Limb (tissue), 2 donors: ENCODE data around the gene PCSK9.

ENCODE experiments used
- DNase-seq, 2 donors: peaks; one replicate each; pipeline ENCODE4 v3.0.0-alpha.2; 2016; ENCODE audit errors: extremely low spot score in 2 of 2

PCSK9 gene

DNA sequence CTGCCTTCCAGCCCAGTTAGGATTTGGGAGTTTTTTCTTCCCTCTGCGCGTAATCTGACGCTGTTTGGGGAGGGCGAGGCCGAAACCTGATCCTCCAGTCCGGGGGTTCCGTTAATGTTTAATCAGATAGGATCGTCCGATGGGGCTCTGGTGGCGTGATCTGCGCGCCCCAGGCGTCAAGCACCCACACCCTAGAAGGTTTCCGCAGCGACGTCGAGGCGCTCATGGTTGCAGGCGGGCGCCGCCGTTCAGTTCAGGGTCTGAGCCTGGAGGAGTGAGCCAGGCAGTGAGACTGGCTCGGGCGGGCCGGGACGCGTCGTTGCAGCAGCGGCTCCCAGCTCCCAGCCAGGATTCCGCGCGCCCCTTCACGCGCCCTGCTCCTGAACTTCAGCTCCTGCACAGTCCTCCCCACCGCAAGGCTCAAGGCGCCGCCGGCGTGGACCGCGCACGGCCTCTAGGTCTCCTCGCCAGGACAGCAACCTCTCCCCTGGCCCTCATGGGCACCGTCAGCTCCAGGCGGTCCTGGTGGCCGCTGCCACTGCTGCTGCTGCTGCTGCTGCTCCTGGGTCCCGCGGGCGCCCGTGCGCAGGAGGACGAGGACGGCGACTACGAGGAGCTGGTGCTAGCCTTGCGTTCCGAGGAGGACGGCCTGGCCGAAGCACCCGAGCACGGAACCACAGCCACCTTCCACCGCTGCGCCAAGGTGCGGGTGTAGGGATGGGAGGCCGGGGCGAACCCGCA lies at the start of gene PCSK9:
Gene PCSK9, plus strand, starts transcription at position 207 of the 741 bp plus-strand sequence. Its CDS starts 290 bp downstream, at position 497.
- DNase-seq: peak; percentile 40 to 77

DNA sequence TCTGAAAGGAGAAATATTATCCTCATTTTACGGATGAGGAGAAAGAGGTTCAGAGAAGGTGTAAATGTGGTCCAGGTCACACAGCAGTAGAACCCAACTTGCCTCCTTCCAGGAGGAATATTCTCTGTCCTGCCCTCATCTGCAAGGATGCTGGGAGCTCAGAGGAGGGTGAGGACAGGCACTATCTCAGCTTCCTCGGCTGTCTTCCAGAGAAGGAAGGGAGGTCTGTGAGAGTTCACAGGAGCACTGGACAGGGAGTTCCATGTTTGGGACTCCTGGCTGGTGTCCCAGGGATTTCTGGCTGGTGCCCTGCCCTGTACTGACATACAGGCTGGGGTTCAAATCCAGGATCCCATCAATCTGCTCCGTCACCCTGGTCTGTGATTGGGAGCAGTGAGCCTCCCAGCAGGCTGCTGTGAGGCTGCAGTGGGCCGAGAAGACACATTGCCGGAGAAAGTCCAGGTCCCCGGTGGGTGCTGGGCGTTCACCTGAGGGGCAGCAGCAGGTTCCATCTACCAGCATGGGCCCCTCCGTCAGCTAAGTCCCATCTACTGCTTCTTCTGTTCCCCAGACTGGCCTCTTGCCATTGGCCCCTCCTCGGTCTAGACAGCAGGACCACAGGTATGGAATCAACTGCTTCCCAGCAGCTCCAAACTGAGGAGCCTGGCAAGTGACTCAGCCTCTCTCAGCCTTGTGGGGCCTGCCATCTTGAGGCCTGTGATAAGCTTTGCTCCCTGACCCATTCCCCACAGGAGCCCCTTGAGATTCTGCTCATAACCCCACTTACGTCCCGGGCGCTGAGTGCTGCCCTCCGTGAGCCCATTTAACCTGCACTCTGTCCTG lies 49.2 kb upstream of the PCSK9 start:
- DNase-seq: no peak

DNA sequence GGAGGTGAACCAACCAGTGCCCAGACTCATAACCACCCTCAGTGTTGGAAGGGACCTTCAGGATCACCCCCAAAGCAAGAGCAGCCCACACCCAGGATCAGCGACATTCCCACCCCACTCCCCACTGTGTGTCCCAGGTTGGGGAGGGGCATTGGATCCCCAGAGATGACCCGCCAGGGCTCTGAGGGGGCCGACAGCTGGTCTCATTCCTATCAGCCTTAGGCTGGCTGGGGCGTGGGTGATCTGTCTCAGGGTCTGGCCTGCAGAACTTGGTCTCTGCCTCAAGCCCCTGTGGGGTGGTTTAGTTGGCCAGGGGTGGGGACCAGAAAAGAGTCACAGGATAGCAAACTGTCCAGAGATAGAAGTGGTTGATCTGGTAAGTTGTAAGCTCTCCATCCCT lies 48.4 kb upstream of the PCSK9 start:
- no peak for DNase-seq

DNA sequence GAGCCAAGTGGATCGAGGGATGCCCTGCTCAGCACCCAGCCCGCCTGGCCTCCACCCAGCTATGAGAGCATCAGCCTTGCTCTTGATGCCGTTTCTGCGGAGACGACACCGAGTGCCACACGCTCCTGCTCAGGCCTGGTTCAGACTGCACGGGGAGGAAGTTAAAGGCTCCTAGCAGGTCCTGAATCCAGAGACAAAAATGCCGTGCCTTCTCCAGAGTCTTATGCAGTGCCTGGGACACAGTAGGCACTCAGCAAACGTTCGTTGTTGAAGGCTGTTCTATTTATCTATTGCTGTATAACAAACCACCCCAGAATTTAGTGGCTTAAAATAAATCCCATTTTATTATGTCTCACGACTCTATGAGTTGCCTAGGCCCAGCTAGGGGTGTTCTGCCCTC lies 47.4 kb upstream of the PCSK9 start:
- DNase-seq: no peak

DNA sequence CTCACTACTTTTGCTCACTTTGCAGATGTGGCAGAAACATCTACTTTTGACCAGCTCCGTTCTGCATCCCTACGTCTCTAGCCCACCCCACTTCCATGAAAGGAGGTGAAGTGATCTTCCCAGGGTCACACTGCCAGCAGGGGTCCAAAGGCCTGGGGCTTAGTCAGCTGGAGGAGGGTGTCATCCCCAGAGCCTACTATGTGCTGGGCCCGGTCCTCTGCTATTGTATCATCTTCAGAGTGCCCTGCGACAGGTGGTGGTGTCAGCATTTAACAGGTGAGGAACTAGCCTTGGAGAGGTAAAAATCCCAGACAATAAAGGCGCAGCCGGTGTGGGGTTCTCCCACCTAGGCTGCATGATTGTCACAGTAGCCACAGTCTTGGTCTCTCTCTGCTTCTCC lies 46.2 kb upstream of the PCSK9 start:
- no peak for DNase-seq

DNA sequence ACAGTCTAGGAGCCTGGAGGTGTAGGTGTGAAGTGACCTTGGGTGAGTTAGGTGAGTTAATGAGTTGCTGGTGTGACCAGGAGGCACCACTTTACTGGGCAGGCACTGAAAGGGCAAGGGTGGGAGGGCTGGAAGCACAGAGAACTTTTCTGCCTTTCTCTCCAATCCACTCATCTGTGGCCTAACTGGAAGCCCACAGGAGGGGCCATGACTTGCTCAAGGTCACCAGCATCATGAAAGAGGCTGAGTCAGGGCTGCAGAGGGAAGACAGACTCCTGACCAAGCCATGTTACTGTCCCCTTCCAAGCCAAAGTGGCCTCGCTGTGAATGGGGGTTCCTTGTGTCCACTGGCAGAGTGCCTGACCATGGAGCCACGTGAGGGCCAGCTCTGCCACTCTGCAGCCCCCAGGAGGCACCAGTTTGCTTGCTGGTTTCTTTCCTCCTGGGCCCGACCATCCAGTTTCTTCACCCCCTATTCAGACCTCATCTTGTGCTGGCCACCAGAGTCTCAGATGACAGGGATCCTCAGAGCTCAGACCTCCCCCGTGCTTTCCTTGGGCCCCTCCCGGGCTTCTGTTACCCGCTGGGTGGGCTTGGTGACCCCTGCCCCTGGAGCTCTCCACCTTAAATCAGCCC lies 44.9 kb upstream of the PCSK9 start:
- DNase-seq: no peak

DNA sequence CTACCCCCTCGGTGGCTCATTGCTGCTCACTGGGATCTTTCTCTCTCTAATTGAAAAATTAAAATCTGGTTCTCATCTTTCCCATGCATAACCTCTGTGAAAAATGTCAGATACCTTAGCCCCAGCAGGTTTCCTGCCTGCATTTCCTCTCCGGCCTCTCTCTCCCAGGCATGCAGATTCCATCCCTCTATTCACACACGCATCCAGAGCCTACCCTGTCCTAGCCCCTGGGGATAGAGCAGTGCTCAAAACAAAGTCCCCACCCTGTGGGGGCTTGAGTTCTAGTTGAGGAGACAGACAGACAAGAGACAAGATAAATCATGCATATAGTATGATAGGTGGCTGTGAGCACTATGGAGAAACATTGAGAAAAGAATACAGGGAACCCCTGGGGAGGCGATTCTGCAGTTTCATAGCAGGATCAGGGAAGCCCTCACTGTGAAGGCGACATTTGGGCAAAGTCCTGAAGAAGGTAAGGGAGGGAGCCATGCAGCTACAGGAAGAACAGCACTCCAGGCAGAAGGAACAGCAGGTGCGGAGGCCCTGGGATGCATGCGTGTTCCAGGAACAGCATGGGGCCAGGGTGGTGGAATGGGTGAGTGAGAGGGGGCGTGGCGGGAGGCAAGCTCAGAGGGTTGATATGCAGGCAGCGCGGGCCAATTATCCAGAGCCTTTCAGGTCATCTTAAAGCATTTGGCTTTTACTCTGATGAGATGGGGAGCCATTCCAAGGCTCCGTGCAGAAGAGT lies 44.2 kb upstream of the PCSK9 start:
- no peak for DNase-seq

DNA sequence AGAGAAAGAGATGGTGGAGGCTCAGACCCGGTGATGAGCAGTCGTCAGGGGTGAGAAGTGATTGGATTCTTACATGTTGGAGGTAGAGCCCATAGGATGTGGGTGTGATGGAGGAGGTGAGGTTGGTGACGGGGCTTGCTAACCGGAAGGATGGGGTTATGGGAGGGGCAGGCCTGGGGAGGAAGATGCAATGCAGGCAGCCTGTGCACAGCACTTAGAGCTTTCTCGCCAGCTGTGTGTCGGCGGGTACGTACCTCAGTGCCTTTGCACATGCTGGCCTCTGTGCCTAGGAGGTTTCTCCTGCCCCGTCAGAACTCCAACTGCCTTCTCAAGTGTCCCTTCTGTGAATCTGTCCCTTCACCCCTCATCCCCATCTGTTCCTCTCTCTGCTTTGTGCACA lies 43.5 kb upstream of the PCSK9 start:
- no peak for DNase-seq

DNA sequence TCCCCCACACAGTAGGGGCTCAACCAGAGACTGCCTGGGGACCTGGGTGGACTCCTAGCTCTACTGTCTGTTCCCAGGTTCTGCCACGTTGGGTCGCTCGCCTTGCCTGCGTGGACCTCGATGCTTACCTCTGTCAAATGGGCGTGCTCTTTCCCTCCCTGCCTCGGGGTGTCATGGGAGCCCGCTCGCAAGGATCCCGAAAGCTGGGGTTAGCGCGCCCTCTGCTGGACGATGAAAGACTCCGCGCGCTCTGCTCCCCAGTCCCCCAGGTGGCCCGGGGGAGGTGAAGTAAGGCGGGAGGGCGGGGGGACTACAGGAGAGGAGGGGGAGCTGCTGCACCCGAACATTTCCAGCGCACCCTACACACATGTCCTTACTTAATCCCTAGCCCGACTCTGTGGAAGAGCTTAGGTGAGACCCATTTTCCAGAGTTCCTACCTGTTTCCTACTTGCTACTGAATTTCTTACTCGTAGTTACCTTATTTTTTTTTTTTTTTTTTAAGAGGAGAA lies 42.9 kb upstream of the PCSK9 start:
- peak; percentile 36 to 80 for DNase-seq

DNA sequence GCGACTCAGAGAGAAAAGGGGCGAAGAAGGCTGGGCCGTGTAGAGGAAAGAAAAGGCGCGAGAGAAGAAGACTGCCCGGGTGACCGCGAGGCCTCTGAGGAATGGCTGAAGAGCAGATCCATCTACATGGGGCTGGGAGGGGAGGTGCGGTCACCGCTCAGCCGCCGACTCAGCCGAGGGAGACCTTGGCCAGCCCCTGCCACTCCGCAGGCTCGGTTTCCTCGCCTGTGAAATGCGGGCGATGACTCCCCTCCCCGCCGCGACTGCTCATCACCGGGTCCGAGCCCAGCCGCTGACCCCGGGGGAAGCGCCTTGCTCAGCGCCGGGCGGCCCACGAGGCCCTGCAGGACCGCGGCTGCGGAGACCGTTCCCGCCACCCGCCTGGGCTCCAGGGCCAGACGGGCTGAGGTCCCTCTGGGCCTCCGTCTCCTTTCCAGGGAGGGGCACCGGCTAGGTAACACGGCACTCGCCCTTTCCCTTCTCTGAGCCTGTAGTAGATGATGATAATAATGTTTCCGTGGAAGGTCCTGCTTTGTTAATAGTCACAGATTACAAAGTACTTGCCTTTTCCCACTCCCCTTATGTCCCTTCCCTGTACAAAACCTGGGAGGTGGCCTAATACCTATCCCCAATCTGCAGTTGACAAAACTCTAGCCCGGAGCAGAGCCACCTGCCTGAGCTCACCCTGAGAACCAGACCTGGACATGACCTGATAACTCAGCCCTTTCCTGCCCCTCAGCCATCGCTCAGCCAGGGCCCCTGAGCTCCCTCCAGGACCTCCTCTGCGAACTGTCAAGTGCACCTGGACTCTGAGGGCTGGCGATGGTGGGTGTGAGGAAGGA lies 42.3 kb upstream of the PCSK9 start:
- no peak for DNase-seq

DNA sequence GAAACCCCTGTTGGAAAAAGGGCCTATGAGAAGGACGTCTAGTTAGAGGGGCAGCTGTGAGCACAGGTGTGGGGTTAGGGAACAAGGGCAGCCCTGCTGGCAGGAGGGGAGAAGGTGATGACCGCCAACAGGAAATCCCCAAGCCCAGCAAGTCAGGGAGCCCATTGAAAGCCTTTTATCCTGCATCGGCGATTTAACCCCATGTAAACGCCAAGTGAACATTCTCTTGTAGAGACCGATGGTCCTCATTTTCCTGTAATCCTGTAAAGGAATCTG lies 41.7 kb upstream of the PCSK9 start:
- no peak for DNase-seq

DNA sequence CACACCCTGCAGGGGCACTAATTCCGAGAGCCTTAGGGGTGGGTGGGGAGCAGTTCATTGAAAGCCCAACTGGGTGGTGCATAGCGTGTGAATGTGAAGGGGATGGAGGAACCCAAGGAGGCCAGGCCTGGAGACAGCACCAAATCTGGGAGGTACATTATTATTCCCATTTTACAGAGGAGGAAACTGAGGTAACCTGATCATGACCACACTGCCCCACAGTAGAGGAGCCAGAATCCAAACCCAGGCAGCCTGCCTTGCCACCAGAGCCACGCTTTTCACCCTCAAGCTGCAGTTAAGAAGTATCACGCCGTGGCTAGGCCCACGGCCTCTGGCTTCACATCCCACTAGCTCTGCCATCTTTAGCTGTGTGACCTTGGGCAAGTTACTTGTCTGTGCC lies 41.2 kb upstream of the PCSK9 start:
- no peak for DNase-seq

DNA sequence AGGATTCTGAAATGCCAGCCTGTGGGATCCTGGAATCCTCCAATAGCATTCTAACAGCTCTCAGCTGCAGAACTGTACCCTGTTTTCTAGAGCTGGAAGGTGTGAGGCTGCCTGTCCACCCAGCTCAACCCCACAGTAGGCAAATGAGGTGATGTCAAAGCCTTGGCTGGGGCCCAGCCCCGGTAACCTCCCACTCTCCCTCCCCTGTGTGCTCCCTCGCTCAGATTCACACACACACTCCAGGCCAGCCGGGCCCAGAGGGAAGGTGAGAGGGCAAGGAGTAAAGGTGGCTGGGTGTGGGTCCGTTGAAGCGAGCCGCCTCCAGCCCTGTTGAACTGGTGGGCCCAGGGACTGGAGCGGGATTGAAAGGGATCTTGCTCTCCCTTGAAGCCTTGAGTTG lies 40.7 kb upstream of the PCSK9 start, which contains the start of gene BSND:
Gene BSND, plus strand, starts transcription at position 257 of the 400 bp plus-strand sequence. CDS start 254 bp downstream, outside the sequence.
- DNase-seq: no peak

DNA sequence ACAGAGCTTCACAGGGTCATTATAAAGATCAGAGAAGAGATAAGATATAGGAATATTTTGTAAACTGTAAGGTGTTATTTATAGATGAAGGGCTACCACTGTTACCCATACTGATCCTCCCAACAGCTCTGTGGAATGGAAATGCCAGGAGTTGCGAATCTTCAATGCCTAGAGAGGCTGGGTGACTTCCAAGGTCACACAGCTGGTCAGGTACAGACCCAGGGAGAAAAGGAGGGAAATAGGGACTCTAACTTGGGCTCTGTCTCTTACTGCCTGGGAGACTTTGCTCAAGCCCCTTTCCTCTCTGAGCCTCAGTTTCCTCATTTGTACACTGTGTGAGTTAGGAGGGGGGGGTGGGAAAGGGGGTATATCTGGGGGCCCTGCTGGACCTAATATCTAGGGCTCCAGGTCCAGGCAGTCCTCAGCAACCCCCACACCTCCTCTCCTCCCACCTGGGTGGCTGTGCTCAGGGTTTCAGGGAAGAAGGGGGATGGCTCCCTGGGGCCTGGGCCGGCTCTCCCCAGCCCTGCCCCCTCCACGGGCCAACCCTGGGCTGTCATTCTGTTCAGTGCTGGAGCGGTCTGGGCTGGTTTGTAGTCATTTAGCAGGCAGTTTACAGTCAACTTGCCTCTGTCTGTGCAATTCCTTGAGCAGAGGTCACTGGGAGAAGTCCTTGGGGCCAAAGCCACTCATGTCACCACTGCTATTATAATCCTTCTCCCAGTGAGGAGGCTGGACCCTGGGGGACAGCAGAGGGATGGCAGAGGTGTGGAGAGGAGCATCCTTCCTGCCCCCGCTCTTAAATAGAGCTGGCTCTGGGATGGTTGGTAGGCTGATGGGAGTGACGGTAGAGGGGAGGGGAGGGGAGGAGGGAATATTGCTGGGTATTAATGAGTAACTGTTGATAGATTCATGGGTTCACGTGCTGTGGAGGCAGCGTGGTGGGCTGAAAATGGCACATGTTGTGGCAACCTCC lies 39.0 kb upstream of the PCSK9 start:
- DNase-seq: no peak

DNA sequence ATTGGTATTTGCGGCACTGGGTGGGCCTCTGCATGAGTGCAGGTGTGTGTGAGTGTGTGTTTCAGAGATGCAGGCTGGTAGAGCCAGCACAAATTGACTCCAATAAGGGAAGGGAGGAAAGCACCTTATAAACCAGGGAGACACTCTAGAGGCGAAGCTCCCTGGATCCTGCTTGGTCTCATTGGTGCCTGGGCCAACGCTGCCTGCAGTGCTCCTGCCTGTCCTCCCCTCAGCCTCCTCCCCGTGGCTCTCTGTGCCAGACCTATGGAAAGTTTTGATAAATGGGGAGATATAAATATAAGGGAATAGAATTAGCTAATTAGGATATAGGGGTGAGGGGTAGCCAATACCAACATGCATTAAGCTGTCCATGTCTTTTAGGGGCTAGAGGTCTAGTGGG lies 38.0 kb upstream of the PCSK9 start:
- DNase-seq: no peak

DNA sequence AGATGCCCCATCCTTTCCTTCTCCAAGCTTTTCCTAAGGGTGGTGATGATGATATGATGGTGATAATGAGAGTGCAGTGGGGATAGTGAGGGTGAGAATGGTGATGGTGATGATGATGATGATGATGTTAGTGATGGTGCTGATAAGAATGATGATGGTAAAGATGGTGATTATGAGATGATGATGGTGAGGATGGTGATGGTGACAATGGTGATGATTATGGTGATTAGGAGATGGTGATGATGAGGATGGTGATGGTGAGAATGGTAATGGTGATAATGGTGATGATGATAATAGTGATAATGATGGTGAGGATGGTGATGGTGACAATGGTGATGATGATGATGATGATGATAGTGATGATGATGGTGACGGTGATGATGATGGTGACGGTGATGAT lies 36.7 kb upstream of the PCSK9 start:
- no peak for DNase-seq

DNA sequence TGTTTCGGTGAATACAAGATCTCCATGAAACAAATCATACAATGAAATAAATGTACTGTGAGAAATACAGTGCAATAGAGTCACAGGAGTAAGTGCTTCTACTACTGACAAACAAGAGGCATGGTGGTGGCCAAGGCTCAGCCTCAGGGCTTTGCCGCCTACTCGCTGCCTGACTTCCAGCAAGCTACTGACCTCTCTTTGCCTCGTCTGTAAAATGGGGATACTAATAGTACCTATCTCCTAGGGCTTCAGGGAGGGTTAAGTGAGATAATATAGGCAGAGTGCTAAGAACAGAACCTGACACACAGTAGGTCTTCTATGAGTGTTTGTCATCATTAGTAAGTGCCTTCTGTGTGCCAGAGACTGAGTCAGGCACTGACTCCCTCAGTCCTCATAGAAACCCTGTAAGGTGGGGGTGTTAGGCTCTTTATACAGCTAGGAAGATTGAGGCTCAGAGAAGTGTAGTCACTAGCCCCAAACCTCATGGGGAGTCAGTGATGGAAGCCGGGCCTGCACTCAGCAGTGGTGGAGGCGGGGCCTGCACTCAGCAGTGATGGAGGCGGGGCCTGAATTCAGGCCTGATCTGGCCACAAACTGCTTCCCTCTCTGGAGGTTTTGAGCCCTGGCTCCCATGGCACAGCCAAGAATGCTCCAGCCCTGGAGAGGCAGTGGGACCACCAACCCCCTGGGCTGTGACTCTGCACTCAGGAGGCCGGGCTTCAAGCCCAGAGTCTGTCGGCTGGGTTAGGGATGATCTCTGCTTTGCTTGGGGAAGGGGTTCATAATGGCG lies 33.8 kb upstream of the PCSK9 start:
- no peak for DNase-seq

DNA sequence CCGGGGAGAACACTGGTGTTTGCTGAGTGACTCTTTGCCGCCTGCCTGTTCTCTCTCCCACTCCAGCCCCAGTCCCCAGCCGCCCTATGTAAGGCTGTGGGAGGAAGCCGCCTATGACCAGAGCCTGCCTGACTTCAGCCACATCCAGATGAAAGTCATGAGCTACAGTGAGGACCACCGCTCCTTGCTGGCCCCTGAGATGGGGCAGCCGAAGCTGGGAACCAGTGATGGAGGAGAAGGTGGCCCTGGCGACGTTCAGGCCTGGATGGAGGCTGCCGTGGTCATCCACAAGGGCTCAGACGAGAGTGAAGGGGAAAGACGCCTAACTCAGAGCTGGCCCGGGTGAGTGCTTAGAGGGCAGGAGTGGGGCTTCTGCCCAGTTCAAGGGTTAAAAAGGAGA lies 32.4 kb upstream of the PCSK9 start:
- no peak for DNase-seq

DNA sequence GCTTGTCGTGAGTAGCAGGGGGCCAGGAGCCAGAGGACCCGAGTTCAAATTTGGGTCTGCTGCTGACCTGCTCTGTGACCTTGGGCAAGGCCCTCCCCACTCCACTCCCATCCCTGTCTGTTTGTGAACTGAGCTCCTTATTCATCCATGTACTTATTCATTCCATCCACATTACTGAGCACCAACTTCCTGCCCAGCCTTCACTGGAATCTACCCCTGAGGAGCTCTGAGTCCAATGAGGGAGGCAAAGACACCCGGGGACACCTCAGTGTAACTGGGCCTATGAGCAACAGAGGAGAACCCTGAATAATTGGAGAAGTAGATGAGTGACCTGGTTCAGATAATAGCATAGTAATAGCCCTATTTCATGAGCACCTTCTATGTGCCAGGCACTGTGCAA lies 31.7 kb upstream of the PCSK9 start:
- DNase-seq: no peak
